ENCODE results near the gene SHISA2.

DNA sequence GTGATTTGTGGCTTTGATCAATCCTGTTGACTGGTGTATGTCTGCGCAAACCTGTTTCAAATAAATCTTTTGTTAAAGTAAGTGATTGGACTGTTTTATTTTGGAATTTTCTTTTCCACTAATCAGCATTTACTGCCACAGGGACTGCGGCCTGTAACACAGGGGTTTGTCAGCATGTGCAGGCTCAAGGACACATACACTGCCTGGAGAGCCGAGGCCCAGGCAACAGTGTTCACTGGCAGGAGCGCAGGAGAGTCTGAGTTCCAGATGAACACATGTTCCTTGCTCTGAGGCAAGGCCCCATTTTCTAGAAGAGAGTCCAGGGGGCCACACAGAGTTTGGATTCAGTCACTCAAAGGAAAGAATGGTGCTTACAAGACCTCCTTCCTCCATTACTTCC lies 26.0 kb downstream of the SHISA2 start:
- TF ChIP-seq CTCF (IDR thresholded peaks at IDR 0.05) (no peak), EP300 (IDR thresholded peaks at IDR 0.05) (no peak)

Data from suprapubic skin (tissue), 3 donors.